Mesodermal cell (in vitro differentiated cells): ENCODE data around the gene RBM22.
A peak's percentile ranks its signal among the peaks of the same experiment; 100 is the strongest.

ENCODE experiments used
- H3K27ac ChIP-seq: 2 replicates; pipeline ENCODE4 v1.7.0; 2013; ENCODE audit warnings: mild to moderate bottlenecking, low read depth, low read length, moderate library complexity; ENCODE audit not compliant: severe bottlenecking
- H3K36me3 ChIP-seq: 2 replicates; pipeline ENCODE4 v1.7.1; 2013; ENCODE audit warnings: mild to moderate bottlenecking, low read length, moderate library complexity; ENCODE audit not compliant: control insufficient read depth, insufficient read depth
- H3K4me1 ChIP-seq: one replicate; pipeline ENCODE4 v1.7.1; 2013; ENCODE audit warnings: mild to moderate bottlenecking, low read length; ENCODE audit not compliant: insufficient read depth, control insufficient read depth, poor library complexity, severe bottlenecking
- H3K4me3 ChIP-seq: 2 replicates; pipeline ENCODE4 v1.7.0; 2013; ENCODE audit warnings: low read length, control low read depth, mild to moderate bottlenecking; ENCODE audit not compliant: insufficient read depth, poor library complexity, severe bottlenecking; ENCODE audit errors: extremely low read depth
- H3K9me3 ChIP-seq: 2 replicates; pipeline ENCODE4 v1.7.1; 2013; ENCODE audit warnings: mild to moderate bottlenecking, low read length, moderate library complexity; ENCODE audit not compliant: control insufficient read depth
- WGBS, 2 experiments: methylation state at CpG; one replicate each; pipeline ENCODE4 v1.1.5; 2013; ENCODE audit warnings: missing lambda C conversion rate in 2 of 2; ENCODE audit not compliant: insufficient coverage in 2 of 2; 5-methylcytosine and 5-hydroxymethylcytosine counted together

The RBM22 gene

GRCh38 chr5:150672884-150673275, 28.0 kb downstream of the RBM22 start:
- H3K4me3 ChIP-seq, result peak overlapping the region; percentile 63
- 66 to 86% methylated on average over 6 of the region's 7 CpGs for WGBS, 2 experiments
- H3K4me1 ChIP-seq, result peaks cover 36% of the 10 kb centered on the region
- H3K36me3 ChIP-seq, result peaks cover 18% of the 10 kb centered on the region
- H3K27ac ChIP-seq, result peak overlapping the region; percentile 65
- no peaks in the 10 kb centered on the region for H3K9me3 ChIP-seq

GRCh38 chr5:150672237-150672883, 28.5 kb downstream of the RBM22 start:
- peak overlapping the region; percentile 65 for H3K27ac ChIP-seq
- 5 to 6% methylated on average over 20 to 26 of the region's 38 CpGs for WGBS, 2 experiments
- H3K4me3 ChIP-seq, result peak overlapping the region; percentile 63
- H3K36me3 ChIP-seq, result peaks cover 13% of the 10 kb centered on the region
- no peaks in the 10 kb centered on the region for H3K9me3 ChIP-seq
- peaks cover 36% of the 10 kb centered on the region for H3K4me1 ChIP-seq

- 1% methylated on average over 27 to 38 of the region's 51 CpGs for WGBS, 2 experiments
- H3K9me3 ChIP-seq, result no peaks in the 10 kb centered on the region
- H3K4me3 ChIP-seq, result peak overlapping the region; percentile 63
- H3K27ac ChIP-seq, result peak overlapping the region; percentile 65
- H3K36me3 ChIP-seq, result peaks cover 6% of the 10 kb centered on the region
- H3K4me1 ChIP-seq, result peaks cover 36% of the 10 kb centered on the region
These were observed 29.2 kb downstream of the RBM22 start for GRCh38 chr5:150671509-150672236.

DNA sequence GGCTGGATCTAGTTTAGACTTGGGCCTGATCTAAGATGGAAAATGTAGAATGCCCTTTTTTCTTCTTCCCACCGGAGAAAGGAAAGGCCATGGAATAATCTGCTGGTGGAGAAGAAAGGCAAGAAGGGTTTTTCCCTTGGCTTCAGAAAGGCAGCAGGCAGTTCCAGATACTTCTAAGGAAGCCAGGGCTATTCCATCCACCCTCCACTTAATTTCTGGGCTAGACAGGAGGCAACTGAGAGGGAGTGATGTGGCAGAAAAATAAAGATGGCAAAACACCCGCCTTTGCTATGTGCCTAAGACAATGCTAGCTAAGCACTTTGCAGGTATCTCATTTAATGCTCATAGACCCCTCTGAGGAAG, 29.9 kb downstream of the RBM22 start:
- Histone ChIP-seq H3K9me3 (no peaks in the 10 kb centered on the region), H3K4me1 (peaks cover 36% of the 10 kb centered on the region), H3K4me3 (peak overlapping the region; percentile 63), H3K36me3 (peaks cover 2% of the 10 kb centered on the region), H3K27ac (peak overlapping the region; percentile 65)
- WGBS, 2 experiments, result 29 to 57% methylated on average over 1 of the region's 2 CpGs

DNA sequence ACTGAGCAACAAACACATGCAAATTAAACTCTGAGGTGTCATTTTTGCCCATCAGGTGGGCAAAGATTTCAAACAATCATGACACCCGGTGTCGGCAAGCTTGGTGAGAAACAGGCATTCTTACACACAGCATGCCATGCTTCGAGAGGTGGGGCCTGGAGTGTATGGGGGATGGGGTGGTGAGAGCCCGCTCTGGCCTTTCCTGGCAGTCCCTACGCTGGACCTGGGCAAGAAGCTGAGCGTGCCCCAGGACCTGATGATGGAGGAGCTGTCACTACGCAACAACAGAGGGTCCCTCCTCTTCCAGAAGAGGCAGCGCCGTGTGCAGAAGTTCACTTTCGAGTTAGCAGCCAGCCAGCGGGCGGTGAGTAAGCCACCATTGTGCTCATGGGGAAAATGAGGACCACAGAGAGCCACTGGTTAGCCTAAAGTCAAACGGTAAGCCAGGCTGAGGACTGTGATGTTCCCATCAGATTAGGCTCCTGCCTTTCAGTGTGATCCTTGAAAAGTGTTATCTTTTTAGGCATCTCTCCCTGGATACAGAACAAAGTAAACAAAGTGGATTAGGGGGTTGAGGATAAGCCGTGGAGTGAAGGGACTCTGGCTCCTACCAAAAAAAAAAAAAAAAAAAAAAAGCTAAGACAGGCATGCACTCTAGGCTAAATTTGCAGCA, 30.5 kb downstream of the RBM22 start:
- peak overlapping the region; percentile 65 for H3K27ac ChIP-seq
- H3K36me3 ChIP-seq, result no peaks in the 10 kb centered on the region
- 71 to 74% methylated on average over 10 to 13 of the region's 14 CpGs for WGBS, 2 experiments

DNA sequence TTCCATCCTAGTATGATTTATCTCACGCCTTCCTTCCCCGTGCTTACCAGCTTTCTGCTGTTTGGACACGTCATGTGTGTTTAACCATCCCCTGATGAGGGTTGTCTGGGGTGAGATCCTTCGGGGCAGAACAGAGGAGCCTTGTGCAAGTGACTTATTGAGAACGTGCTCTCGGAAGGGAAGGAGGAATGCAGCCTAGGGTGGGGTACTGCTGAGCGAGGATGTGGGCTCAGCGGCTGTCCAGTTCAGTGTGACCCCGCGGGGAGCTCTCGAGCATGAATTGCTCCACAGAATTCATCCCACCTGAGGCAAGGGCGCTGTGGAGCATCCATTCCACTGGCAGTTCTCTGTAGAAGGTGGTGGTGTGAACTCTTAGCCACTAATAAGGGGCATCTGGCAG, 35.8 kb downstream of the RBM22 start:
- H3K9me3 ChIP-seq, result no peaks in the 10 kb centered on the region
- no peak overlapping the region for H3K27ac ChIP-seq
- H3K36me3 ChIP-seq, result no peaks in the 10 kb centered on the region
- 88 to 89% methylated on average over 5 to 10 of the region's 12 CpGs for WGBS, 2 experiments
- peaks cover 8% of the 10 kb centered on the region for H3K4me1 ChIP-seq
- H3K4me3 ChIP-seq, result no peak overlapping the region

More for the DNA sequence above, 30.5 kb downstream of the RBM22 start:
- Histone ChIP-seq H3K4me3 (no peak overlapping the region), H3K9me3 (no peaks in the 10 kb centered on the region), H3K4me1 (peaks cover 35% of the 10 kb centered on the region)

DNA sequence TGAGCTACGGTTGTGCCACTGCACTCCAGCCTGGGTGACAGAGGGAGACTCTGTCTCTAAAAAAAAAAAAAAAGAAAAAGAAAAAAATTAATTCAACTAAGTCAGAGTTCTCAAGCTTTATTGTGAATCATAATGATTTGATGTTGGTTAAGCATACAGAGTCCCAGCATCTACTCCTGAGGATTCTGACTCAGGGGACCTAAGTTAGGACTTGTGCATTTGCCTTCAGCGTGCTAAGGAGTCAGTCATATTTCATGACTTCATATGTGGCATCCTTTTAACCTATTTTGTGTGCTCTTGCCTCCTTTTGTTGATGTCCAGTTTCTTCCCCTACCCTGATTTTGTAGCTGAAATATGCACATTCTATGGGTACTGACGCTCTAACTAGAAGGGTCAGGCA, 36.9 kb downstream of the RBM22 start:
- Histone ChIP-seq H3K9me3 (no peaks in the 10 kb centered on the region), H3K4me3 (no peak overlapping the region), H3K36me3 (no peaks in the 10 kb centered on the region), H3K27ac (no peak overlapping the region), H3K4me1 (peaks cover 12% of the 10 kb centered on the region)
- 89 to 92% methylated on average over 1 of the region's 3 CpGs for WGBS, 2 experiments

GRCh38 chr5:150662731-150663516, 37.9 kb downstream of the RBM22 start:
- WGBS, 2 experiments, result 77 to 94% methylated on average over 2 of the region's 4 CpGs
- H3K9me3 ChIP-seq, result peaks cover 4% of the 10 kb centered on the region

DNA sequence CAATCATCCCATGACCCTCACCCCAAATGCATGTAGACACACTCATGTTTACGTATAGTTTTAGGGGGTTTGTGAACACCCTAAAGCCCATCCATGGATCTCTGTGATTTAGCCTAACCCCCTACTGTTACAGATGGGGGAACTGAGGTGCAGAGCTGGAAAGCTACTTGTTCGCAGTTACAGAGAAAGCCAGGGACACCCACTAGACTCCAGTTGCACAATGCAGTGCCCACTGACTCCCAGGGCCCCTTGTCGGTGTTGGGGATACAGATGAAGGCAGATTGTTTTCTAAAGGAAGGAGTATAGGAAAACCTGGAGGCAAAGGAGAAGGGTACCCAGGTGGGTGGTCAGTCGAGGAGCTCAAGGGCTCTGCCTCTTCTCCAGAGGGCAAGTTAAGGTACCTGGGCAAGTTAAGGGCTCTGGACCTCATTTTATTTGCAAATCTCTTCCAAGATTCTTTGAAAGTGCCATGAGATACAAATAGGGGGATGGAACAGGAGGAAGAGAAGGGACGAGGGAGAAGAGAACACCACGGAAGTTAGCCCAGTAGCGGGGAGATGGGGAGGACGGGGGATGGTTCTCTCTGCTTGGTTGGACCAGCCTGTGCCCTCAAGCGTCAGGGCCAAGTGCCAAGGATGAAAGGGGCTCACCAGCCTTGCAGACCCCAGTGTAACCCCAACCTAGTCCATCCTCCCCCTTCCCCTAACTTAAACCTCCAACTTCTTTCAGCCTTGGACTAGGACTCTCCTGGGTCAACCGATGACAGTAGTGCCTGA, 38.9 kb downstream of the RBM22 start:
- Histone ChIP-seq H3K9me3 (peaks cover 6% of the 10 kb centered on the region), H3K27ac (no peak overlapping the region), H3K4me1 (peaks cover 14% of the 10 kb centered on the region), H3K36me3 (no peaks in the 10 kb centered on the region), H3K4me3 (no peak overlapping the region)
- 89 to 98% methylated on average over 7 to 8 of the region's 10 CpGs for WGBS, 2 experiments

More at GRCh38 chr5:150662731-150663516, 37.9 kb downstream of the RBM22 start:
- Histone ChIP-seq H3K4me3 (no peak overlapping the region), H3K27ac (no peak overlapping the region), H3K36me3 (no peaks in the 10 kb centered on the region), H3K4me1 (peaks cover 14% of the 10 kb centered on the region)

DNA sequence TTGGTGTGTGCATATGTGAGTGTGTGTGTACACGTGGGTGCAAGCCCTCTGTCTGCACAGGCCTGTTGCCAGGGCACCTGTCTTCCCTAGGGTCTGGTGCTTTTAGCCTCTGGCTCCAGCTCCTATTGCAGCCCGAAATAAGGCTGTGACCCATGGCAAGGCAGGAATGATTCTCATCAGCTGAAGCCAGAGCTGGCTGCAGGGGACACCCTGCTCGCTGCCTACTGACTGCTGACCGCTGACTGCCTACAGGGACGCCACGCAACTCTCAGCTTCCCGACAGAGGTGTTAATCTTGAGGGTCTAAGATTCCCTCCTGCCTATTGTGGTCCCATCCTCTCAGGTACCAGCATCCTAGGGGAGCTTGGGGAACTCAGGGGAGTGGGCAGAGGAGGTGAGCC, 39.8 kb downstream of the RBM22 start, which contains the start of gene MYOZ3:
Gene MYOZ3, plus strand, starts transcription at position 166 of the 400 bp plus-strand sequence. CDS start 1,691 bp downstream, outside the sequence.
- H3K36me3 ChIP-seq, result no peaks in the 10 kb centered on the region

More for the DNA sequence above, 39.8 kb downstream of the RBM22 start, which contains the start of gene MYOZ3:
- H3K4me3 ChIP-seq, result no peak within 1 kb of the TSS
- H3K9me3 ChIP-seq, result peaks cover 6% of the 10 kb centered on the region
- WGBS, 2 experiments, result 73 to 88% methylated on average over 5 to 6 of the region's 7 CpGs
- peak within 1 kb of the TSS; percentile 71 for H3K27ac ChIP-seq
- H3K4me1 ChIP-seq, result peaks cover 17% of the 10 kb centered on the region
